SK-N-SH (cell line): ENCODE measurements around the gene HAUS1. TPM values are rescaled to one million over a fixed set of nuclear protein-coding genes. Genes with fewer than 3 reads are reported as not detected.
A peak's percentile ranks its signal among the peaks of the same experiment; 100 is the strongest.

Experiments used
- CTCF ChIA-PET: fragments of 300-600, 350-600 bp; formaldehyde crosslinking; extraction: SDS; loops from one replicate; lab custom pipeline; 2021; lab: Yijun Ruan, JAX
- POLR2A ChIA-PET: fragments of 350-600 bp; sonication (Branson Sonifier 250); formaldehyde crosslinking; extraction: SDS; loops from one replicate; lab custom pipeline; 2020; ENCODE audit warnings: antibody characterized with exemption, inconsistent platforms; lab: Yijun Ruan, JAX
- DNase-seq: peaks from one replicate; pipeline ENCODE4 v3.0.0; 2012
- H2AFZ ChIP-seq: fragments of 200-600 bp; sonication (generic); 2 replicates; pipeline ENCODE4 v1.8.1; 2016; ENCODE audit warnings: antibody characterized with exemption, mild to moderate bottlenecking, low read depth
- H3F3A ChIP-seq: fragments of 200-600 bp; sonication (generic); replicated peaks from 2 replicates; pipeline ENCODE3; 2016; ENCODE audit warnings: antibody characterized with exemption, mild to moderate bottlenecking; ENCODE audit not compliant: insufficient read depth
- H3K27ac ChIP-seq, 2 experiments: fragments of 200-500 bp in 1 of 2; fragments of 200-600 bp in 1 of 2; sonication (Bioruptor generic) in 1 of 2; sonication (generic), shearing (Covaris generic) in 1 of 2; 2 replicates each; pipeline versions ENCODE4 v1.5.1 to v1.6.1; 2014 to 2016; ENCODE audit warnings: low read depth in 2 of 2, inconsistent platforms in 1 of 2, low read length in 1 of 2, mild to moderate bottlenecking in 1 of 2, mixed read lengths in 1 of 2
- H3K27me3 ChIP-seq: fragments of 200-600 bp; sonication (generic), shearing (Covaris generic); 2 replicates; pipeline ENCODE4 v1.6.1; 2016; ENCODE audit warnings: mixed run types; ENCODE audit not compliant: insufficient read depth
- H3K36me3 ChIP-seq, 2 experiments: fragments of 200-500 bp in 1 of 2; fragments of 200-600 bp in 1 of 2; sonication (Bioruptor generic) in 1 of 2; sonication (generic) in 1 of 2; replicated peaks in 1 of 2; 2 replicates each; pipeline versions ENCODE3 to v1.5.1; 2014 to 2016; ENCODE audit warnings: low read length in 1 of 2, mild to moderate bottlenecking in 1 of 2; ENCODE audit not compliant: insufficient read depth in 2 of 2, control insufficient read depth in 1 of 2
- H3K4me1 ChIP-seq, 2 experiments: fragments of 200-500 bp in 1 of 2; fragments of 200-600 bp in 1 of 2; sonication (Bioruptor generic) in 1 of 2; sonication (generic), shearing (Covaris generic) in 1 of 2; 2 replicates each; pipeline versions ENCODE4 v1.5.1 to v1.6.1; 2014 to 2016; ENCODE audit warnings: low read depth in 1 of 2, low read length in 1 of 2, mixed run types in 1 of 2; ENCODE audit not compliant: insufficient read depth in 2 of 2, control insufficient read depth in 1 of 2
- H3K4me2 ChIP-seq: fragments of 200-600 bp; sonication (generic), shearing (Covaris generic); 2 replicates; pipeline ENCODE4 v1.6.1; 2017; ENCODE audit warnings: mixed run types
- H3K4me3 ChIP-seq, 2 experiments: fragments of 200-500 bp in 1 of 2; fragments of 200-600 bp in 1 of 2; sonication (Bioruptor generic) in 1 of 2; sonication (generic), shearing (Covaris generic) in 1 of 2; 2 replicates each; pipeline versions ENCODE4 v1.5.1 to v1.8.1; 2014 to 2016; ENCODE audit warnings: low read depth in 2 of 2, inconsistent platforms in 1 of 2, low read length in 1 of 2, mild to moderate bottlenecking in 1 of 2, mixed read lengths in 1 of 2, moderate library complexity in 1 of 2
- H3K79me2 ChIP-seq: fragments of 200-600 bp; sonication (generic); 2 replicates; pipeline ENCODE4 v1.8.1; 2017; ENCODE audit warnings: mild to moderate bottlenecking; ENCODE audit not compliant: insufficient read depth
- H3K9ac ChIP-seq: fragments of 200-600 bp; sonication (generic); 2 replicates; pipeline ENCODE4 v1.6.1; 2017; ENCODE audit warnings: mixed run types
- H3K9me2 ChIP-seq: fragments of 200-600 bp; sonication (generic); 2 replicates; pipeline ENCODE4 v1.6.1; 2017; ENCODE audit warnings: mixed run types
- H3K9me3 ChIP-seq: fragments of 200-600 bp; sonication (generic); 2 replicates; pipeline ENCODE4 v1.6.1; 2017; ENCODE audit warnings: mixed run types, mild to moderate bottlenecking, moderate library complexity
- H4K20me1 ChIP-seq: fragments of 200-600 bp; sonication (generic); 2 replicates; pipeline ENCODE4 v1.6.1; 2017; ENCODE audit warnings: mild to moderate bottlenecking, mixed run types; ENCODE audit not compliant: insufficient read depth
- ELF1 ChIP-seq: IDR thresholded peaks from 2 replicates; pipeline ENCODE4 v1.4.0; 2012
- EP300 ChIP-seq, 2 experiments: IDR thresholded peaks; 2 replicates each; pipeline versions ENCODE4 v1.4.0 to v1.6.1; 2012; ENCODE audit warnings: borderline replicate concordance in 1 of 2, low read depth in 1 of 2, low read length in 1 of 2
- EZH2phosphoT487 ChIP-seq: fragments of 200-600 bp; sonication (generic); IDR thresholded peaks from 2 replicates; pipeline ENCODE4 v1.6.1; 2017; ENCODE audit warnings: low read depth, mixed run types, mild to moderate bottlenecking, antibody characterized with exemption, moderate library complexity, borderline replicate concordance
- FOSL2 ChIP-seq: IDR thresholded peaks from 2 replicates; pipeline ENCODE4 v1.4.0; 2012; ENCODE audit warnings: low read depth, mild to moderate bottlenecking, moderate library complexity, borderline replicate concordance
- FOXJ3 ChIP-seq: sonication (generic); formaldehyde crosslinking; IDR thresholded peaks from 2 replicates; pipeline ENCODE4 v1.5.1; 2020; ENCODE audit warnings: mild to moderate bottlenecking, missing genetic modification reagents
- GABPA ChIP-seq: IDR thresholded peaks from 2 replicates; pipeline ENCODE4 v1.4.0; 2012; ENCODE audit warnings: low read depth, mild to moderate bottlenecking
- JUND ChIP-seq: IDR thresholded peaks from 2 replicates; pipeline ENCODE4 v1.4.0; 2012
- MEF2A ChIP-seq: IDR thresholded peaks from 2 replicates; pipeline ENCODE4 v1.4.0; 2012; ENCODE audit warnings: low read depth, borderline replicate concordance
- NFIC ChIP-seq: IDR thresholded peaks from 2 replicates; pipeline ENCODE4 v1.4.0; 2012; ENCODE audit warnings: borderline replicate concordance
- POLR2AphosphoS5 ChIP-seq: IDR thresholded peaks from 2 replicates; pipeline ENCODE4 v1.6.1; 2012; ENCODE audit warnings: low read depth, low read length
- SMC3 ChIP-seq: IDR thresholded peaks from 2 replicates; pipeline ENCODE4 v1.6.1; 2012; ENCODE audit warnings: low read depth, low read length, improper control_type of control experiment
- YY1 ChIP-seq: IDR thresholded peaks from 2 replicates; pipeline ENCODE4 v1.4.0; 2012; ENCODE audit warnings: low read depth, mild to moderate bottlenecking
- WGBS: methylation state at CpG from one replicate; pipeline ENCODE4 v1.1.6; 2017; ENCODE audit warnings: low lambda C conversion rate; 5-methylcytosine and 5-hydroxymethylcytosine counted together
- polyA plus RNA-seq, 3 experiments: library from polyadenylated mRNA; depleted of rRNA; stranded (reverse); fragments of >200 nt; gene quantifications; 2 replicates each; pipeline ENCODE4 v1.2.3, GENCODE V29; 2012
- TF ChIP-seq, protein P1 (sequence below): fragments of 200-600 bp; sonication (generic); IDR thresholded peaks from 2 replicates; pipeline ENCODE4 v1.6.1; 2017; ENCODE audit warnings: antibody characterized with exemption, mild to moderate bottlenecking, moderate library complexity
- TF ChIP-seq, protein P2 (sequence below): fragments of 150-350 bp; IDR thresholded peaks from 2 replicates; pipeline ENCODE4 v1.6.1; 2017; ENCODE audit warnings: antibody characterized with exemption, low read length, low read depth, borderline replicate concordance

HAUS1 gene
- polyA plus RNA-seq, 1 of the 3 experiments (the other 2 are of a cell fraction): 55.2 TPM

DNA sequence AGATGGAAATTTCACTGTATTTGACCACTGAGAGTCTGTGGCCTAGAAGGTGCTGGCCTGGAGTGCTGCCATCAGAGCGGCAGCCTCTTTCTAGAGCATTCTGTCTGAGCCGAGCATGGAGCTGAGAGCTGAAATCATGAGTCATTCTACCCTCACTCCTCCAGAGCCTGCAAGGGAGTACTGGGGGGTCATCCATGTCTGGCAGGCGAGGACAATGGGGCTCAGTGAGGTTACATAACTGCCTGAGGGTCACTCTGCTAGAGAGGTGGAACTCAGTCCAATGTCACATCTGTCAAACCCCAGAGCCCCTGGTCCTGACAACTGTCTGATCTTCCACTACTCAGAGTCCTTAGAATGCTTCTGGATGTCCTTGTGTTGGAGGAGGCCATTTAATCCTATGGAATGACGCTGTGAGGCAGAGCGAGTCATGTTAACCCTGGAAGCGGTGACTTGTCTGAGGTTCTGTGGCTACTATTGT is 65.3 kb downstream of the HAUS1 start (continued):
- 0 out of 4 replicates have a peak, but pooled peaks of 1 of the 2 experiments have one; percentile 31 for TF ChIP-seq EP300 (IDR thresholded peaks at IDR 0.05; ENCODE audit: borderline replicate concordance in 1 of 2, low read depth in 1 of 2, low read length in 1 of 2)
- TF ChIP-seq JUND: no peak; the same call in 1 of the 2 replicates
- no peak for TF ChIP-seq GABPA
- TF ChIP-seq, protein P1, sequence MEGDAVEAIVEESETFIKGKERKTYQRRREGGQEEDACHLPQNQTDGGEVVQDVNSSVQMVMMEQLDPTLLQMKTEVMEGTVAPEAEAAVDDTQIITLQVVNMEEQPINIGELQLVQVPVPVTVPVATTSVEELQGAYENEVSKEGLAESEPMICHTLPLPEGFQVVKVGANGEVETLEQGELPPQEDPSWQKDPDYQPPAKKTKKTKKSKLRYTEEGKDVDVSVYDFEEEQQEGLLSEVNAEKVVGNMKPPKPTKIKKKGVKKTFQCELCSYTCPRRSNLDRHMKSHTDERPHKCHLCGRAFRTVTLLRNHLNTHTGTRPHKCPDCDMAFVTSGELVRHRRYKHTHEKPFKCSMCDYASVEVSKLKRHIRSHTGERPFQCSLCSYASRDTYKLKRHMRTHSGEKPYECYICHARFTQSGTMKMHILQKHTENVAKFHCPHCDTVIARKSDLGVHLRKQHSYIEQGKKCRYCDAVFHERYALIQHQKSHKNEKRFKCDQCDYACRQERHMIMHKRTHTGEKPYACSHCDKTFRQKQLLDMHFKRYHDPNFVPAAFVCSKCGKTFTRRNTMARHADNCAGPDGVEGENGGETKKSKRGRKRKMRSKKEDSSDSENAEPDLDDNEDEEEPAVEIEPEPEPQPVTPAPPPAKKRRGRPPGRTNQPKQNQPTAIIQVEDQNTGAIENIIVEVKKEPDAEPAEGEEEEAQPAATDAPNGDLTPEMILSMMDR: no peak
- peak; percentile 20 for TF ChIP-seq NFIC
- TF ChIP-seq ELF1: no peak
- no peak for TF ChIP-seq SMC3
- peak; percentile 42; the same call in 1 of the 2 replicates for TF ChIP-seq FOSL2
- no peak for TF ChIP-seq EZH2phosphoT487
- no peak for TF ChIP-seq MEF2A
- TF ChIP-seq POLR2AphosphoS5: no peak
- TF ChIP-seq, protein P2, sequence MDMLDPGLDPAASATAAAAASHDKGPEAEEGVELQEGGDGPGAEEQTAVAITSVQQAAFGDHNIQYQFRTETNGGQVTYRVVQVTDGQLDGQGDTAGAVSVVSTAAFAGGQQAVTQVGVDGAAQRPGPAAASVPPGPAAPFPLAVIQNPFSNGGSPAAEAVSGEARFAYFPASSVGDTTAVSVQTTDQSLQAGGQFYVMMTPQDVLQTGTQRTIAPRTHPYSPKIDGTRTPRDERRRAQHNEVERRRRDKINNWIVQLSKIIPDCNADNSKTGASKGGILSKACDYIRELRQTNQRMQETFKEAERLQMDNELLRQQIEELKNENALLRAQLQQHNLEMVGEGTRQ: no peak
- no peak for TF ChIP-seq FOXJ3 (CRISPR knock-in tag)
- TF ChIP-seq, all 33 proteins: peak for 5

GRCh38 chr18:46171331-46171730 is 67.1 kb downstream of the HAUS1 start:
- H2AFZ ChIP-seq: no peak overlapping the region
- H3K4me3 ChIP-seq: no peak overlapping the region
- H3F3A ChIP-seq: peaks cover 17% of the 10 kb centered on the region
- H3K36me3 ChIP-seq: no peaks in the 10 kb centered on the region
- no peak overlapping the region for H3K4me2 ChIP-seq
- peaks cover 25% of the 10 kb centered on the region for H3K79me2 ChIP-seq
- H4K20me1 ChIP-seq: peaks cover 17% of the 10 kb centered on the region
- POLR2A ChIA-PET: no interaction called here
- CTCF ChIA-PET: interaction anchor here (0.6 to 4.2 kb wide), 2 partner anchors 24 to 488 kb away, joined by 3 to 155 read pairs; partner anchors contain the start of gene LOXHD1
- DNase-seq: no peak
- H3K9ac ChIP-seq: no peak overlapping the region
- TF ChIP-seq, protein P1: no peak
- TF ChIP-seq GABPA (no peak), YY1 (no peak)
- no peaks in the 10 kb centered on the region for H3K9me2 ChIP-seq
- WGBS: 93% methylated on average over 4 of the region's 4 CpGs
- H3K27ac ChIP-seq: no peak overlapping the region
- H3K27me3 ChIP-seq: no peaks in the 10 kb centered on the region
- no peaks in the 10 kb centered on the region for H3K9me3 ChIP-seq
- H3K4me1 ChIP-seq: peaks cover 7 to 14% of the 10 kb centered on the region in 2 experiments; a peak in 2 of 4 replicates
